ENCODE results near the gene RRAGC. TPM values are rescaled to one million over a fixed set of nuclear protein-coding genes. Genes with fewer than 3 reads are reported as not detected.

Gene RRAGC
- total RNA-seq, 1 donor from 2014 or later: 24.1 TPM

GRCh38 chr1:38791164-38791515, 68.4 kb downstream of the RRAGC start:
- DNase-seq (ENCODE audit: low read depth, low spot score): no peak
- Mint-ChIP-seq H3K4me3 (no peak overlapping the region), H3K36me3 (ENCODE audit: low read depth) (peaks cover 2% of the 10 kb centered on the region), H3K27me3 (ENCODE audit: low read depth) (peaks cover 38% of the 10 kb centered on the region), H3K4me1 (peaks cover 8% of the 10 kb centered on the region), H3K27ac (ENCODE audit: unreplicated experiment) (no peak overlapping the region), H3K9me3 (peaks cover 10% of the 10 kb centered on the region)
- TF ChIP-seq CTCF (conservative IDR thresholded peaks at IDR 0.05): no peak

- Mint-ChIP-seq H3K9me3 (peaks cover 10% of the 10 kb centered on the region), H3K27me3 (ENCODE audit: low read depth) (peaks cover 41% of the 10 kb centered on the region), H3K27ac (ENCODE audit: unreplicated experiment) (no peak overlapping the region), H3K4me3 (no peak overlapping the region), H3K36me3 (ENCODE audit: low read depth) (peaks cover 2% of the 10 kb centered on the region), H3K4me1 (peaks cover 8% of the 10 kb centered on the region)
- no peak for TF ChIP-seq CTCF (conservative IDR thresholded peaks at IDR 0.05)
- no peak for DNase-seq (ENCODE audit: low read depth, low spot score)
Observed at GRCh38 chr1:38790422-38791163, 69.0 kb downstream of the RRAGC start.

- no peak overlapping the region for H3K4me3 Mint-ChIP-seq
- no peak for TF ChIP-seq CTCF (conservative IDR thresholded peaks at IDR 0.05)
- peaks cover 2% of the 10 kb centered on the region for H3K36me3 Mint-ChIP-seq (ENCODE audit: low read depth)
- H3K27ac Mint-ChIP-seq (ENCODE audit: unreplicated experiment): no peak overlapping the region
- H3K4me1 Mint-ChIP-seq: peaks cover 8% of the 10 kb centered on the region
- H3K27me3 Mint-ChIP-seq (ENCODE audit: low read depth): peaks cover 42% of the 10 kb centered on the region
- peaks cover 10% of the 10 kb centered on the region for H3K9me3 Mint-ChIP-seq
- DNase-seq (ENCODE audit: low read depth, low spot score): no peak
Observed at GRCh38 chr1:38789498-38790169, 69.9 kb downstream of the RRAGC start.

GRCh38 chr1:38788341-38789336, 70.9 kb downstream of the RRAGC start:
- Mint-ChIP-seq H3K4me1 (peaks cover 11% of the 10 kb centered on the region), H3K27me3 (ENCODE audit: low read depth) (peaks cover 50% of the 10 kb centered on the region), H3K27ac (ENCODE audit: unreplicated experiment) (no peak overlapping the region), H3K9me3 (peaks cover 3% of the 10 kb centered on the region), H3K36me3 (ENCODE audit: low read depth) (no peaks in the 10 kb centered on the region), H3K4me3 (no peak overlapping the region)
- no peak for DNase-seq (ENCODE audit: low read depth, low spot score)
- no peak for TF ChIP-seq CTCF (conservative IDR thresholded peaks at IDR 0.05)

Other genes starting within 250 kb of the RRAGC start
- gene MYCBP, start 13.6 kb upstream of the RRAGC start, total RNA-seq: 15.0 and 20.7 TPM in 2 replicates
- gene GJA9, start 21.8 kb upstream of the RRAGC start, total RNA-seq: not detected in 2 replicates
- not detected in 2 replicates for gene RHBDL2, start 82.1 kb upstream of the RRAGC start, total RNA-seq
- gene AKIRIN1, start 131.5 kb upstream of the RRAGC start, total RNA-seq: 93.3 and 97.9 TPM in 2 replicates
- gene NDUFS5, start 166.6 kb upstream of the RRAGC start, total RNA-seq: 237 and 256 TPM in 2 replicates